HG02938 (cell line): ENCODE data around the gene MT3.

ENCODE experiments used
- ATAC-seq: cut with Tn5 transposase; IDR thresholded peaks from one replicate; pipeline ENCODE4 v1.9.1; 2021; ENCODE audit warnings: mild to moderate bottlenecking, moderate library complexity; ENCODE audit not compliant: unreplicated experiment

MT3 gene

DNA sequence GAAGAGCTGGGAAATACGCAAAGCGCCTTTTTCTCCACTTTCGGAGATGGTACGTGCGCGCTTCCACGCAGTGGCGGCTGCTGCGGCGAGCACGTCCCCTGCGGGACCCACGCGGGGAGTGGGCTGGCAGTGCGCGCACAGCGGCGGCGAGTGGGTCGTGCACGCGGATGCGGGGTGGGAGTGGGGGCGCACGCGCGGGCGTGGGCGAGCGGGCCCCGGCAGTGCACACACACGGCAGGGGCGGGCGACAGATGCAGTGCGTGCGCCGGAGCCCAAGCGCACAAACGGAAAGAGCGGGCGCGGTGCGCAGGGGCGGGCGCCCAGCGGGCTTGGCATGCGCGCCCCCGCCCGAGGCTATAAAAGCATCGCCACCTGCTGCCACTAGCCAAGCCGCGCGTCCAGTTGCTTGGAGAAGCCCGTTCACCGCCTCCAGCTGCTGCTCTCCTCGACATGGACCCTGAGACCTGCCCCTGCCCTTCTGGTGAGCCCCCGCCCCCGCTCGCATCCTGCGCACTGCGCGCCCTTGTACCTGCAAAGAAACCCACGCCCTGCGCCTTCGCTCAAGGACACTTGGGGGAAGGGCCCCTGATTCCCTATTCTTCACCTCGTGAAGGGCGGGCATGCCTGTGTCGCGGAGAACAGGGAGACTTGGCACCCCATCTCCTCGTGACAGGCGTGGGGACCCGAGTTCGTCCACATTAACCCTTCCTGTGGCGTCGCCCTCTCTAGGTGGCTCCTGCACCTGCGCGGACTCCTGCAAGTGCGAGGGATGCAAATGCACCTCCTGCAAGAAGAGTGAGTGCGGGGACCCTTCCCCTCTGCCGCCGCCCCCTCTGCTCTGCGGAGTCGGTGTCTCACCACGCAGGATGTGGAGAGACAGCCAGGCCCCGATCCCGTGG, at the start of gene MT3:
MT3 (plus strand) TSS at position 388 of the 899 bp plus-strand sequence; CDS start at position 451, 63 bp downstream.
- ATAC-seq: no peak

DNA sequence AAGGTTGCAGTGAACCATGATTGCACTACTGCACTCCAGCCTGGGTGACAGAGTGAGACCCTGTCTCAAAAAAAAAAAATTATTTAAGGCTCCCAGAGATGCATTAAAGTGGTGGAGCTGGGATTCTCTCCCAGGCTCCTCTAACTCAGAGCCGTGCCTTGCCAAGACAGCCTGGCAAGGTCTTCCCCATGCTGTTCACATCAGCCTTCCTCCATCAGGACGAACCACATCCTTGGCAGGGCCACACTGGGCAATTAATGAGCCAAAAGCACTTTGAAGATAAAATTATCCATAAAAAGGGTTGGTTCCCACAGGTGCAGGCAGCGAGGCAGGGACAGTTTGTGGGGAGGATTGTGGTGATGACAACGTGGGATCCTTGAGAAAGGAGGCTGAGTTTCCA, 49.7 kb upstream of the MT3 start:
- ATAC-seq: no peak

DNA sequence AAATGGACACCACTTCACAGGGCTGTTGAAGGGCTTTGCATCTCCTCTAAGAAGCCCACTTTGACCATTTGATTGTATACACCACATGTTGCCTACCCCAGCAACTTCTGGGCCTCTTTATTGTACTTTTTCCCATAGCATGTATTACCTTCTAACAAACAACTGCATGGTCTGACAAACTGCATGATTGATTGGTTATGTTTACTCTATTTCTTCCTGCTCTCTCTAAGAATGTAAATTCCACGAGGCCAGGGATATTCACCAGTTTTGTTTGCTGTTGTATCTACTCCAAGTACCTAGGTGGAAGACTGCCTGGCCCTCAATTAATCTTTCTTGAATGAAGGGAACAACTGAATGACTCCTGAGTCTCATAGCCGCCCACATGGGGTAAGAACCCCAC, 47.3 kb upstream of the MT3 start:
- no peak for ATAC-seq

DNA sequence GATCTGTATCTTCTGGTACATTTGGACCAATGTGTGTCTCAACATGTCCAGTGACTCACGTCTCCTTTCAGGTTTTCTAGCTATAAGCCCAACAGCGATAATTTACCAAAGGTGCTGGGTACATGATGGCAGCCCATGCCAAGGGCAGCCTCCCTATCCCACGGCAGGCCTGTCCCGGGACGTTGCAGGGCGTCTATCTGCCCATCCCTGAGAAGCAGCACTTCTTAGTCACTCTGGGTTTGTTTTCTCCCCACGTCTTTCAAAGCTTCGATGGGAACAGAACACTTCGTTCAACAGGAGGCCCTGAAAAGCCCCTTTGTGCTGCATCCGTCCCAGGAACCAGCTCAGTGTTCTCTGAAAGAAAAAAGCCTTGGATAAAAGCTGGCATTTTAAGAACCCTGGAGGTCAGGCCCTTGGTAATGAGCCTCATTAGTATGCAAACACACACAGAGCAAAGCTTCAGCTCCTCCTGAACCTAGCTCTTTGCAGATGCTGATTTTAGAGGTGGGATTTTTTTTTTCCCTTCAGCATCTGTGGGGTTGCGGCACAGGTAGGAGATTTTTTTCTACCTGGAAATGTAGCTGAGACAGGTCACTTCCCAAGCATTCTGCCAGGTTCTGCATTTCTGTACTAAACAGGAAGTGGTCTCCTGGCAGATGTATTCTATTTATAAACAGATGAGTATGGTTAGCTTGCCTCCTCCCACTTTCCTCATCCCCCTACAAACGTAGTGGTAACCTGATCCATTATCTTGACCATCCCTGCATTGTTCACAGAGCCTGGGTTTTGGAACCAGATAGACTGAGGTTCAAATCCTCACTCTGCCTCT, 42.0 kb upstream of the MT3 start:
- no peak for ATAC-seq

DNA sequence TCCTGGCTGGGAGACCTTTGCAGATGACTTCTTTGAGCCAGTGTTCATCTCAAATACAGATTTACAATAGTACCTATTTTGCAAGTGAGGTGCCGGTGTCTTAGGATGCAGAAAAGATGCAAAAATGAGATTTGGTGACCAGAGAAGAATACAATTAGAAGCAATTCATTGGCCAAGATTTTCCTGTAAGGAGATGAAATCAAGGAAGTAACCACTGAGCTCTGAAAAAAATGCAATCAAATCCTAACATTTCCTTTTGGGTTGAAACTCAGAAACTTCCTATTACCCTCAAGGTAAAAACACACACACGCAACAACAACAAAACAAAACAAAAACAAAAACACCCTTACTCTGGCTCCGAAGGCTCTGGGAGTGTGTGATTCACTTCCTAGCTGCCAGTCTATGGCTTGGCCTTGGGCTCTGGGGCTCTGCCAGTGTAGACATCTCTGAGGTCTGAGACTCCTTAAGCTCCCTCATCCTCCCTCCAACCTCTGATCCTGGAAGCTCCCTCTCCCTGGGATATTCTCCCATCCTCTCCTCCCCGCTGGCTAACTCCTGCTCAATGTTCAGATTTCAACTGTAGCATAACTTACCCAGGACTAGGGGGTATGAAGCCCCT, 41.3 kb upstream of the MT3 start:
- ATAC-seq: no peak

DNA sequence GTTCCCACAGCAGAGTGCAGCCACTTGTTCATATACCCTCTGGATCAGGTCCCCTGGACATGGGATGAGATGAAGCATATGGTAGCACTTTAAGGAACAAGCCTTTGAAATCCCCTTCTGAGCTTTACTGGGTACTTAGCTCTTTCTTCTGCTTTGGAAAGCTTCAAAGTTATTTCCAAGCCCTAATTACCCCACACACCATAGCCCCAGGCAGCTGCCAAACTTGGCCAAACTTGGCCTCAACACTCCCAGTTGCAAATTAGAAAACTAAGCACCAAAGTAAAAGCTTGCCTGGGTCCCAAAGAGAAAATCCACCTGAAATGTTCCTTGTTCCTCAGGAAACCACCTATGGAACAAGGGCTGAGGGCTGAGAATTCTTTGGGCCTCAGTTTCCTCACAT, 40.2 kb upstream of the MT3 start:
- no peak for ATAC-seq

DNA sequence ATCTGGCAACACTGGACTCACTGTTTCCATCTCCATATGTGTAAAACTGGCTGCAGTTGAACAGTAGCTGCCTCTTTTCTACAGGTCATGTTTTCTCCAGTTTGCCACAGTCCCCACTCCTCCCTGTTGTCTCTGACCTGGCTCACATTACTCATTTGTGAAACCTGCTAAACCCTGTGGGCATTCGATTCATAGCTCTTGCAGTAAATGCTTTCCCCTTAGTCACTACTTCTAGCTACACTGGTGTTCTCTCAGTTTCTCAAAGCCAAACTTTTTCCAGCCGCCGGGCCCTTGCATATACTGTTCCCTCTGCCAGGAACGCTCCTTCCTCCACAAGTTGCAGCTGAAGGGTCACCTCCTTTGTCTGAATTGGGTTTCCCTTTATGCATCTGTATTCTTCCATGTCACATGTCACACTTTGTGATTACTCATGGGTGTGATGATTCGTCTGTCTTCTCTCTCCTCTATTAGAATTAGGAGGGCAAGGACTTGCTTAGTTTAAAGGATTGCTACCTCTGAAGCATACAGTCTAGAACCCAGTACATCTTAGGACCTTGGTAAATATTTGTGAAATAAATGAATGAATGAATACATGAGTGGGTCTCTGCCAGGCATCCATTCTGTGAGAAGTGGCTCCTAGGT, 39.5 kb upstream of the MT3 start:
- ATAC-seq: no peak

DNA sequence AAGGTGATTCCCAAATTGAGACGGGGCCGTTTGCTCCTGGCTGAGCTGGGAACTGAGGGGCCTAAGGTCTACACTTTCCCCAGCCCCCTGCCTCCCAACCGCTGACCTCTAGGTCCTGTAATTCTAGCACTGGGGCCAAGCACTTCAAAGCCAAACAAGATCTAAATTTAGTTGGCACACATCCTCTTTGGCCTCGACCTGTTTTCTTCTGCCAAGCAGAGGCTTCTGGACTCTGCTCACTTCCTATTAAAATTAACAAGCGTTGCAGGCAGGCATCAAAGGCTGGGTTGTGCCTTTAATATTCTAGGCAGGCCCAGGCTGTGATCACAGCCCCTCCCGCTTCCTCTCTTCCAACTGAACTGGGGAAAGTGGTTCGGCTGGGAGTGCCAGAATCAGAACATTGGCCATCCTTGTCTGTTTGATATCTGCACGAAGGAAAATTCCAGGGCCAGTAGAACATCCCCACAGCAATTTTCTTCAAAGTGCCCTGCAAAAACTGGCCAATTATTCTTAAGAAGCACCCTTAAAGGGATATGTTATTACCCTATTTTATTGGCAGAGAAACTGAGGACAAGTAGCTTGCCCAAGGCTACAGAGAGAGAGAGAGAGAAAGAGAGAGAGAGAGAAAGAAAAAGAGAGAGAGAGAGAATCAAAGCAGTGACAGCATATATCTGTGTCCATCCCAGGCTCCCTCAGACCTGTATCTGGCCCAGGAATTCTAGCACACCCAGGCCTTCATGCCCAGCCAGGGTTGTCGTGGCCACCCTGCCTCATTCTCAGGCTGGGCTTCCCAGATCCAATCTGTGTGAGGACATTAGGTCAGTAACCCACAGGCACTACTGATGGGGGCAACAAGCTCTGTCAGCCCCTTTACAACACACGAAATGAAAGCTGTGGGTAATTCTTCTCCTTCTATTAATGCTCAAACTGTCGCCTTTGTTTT, 37.3 kb upstream of the MT3 start:
- ATAC-seq: no peak

DNA sequence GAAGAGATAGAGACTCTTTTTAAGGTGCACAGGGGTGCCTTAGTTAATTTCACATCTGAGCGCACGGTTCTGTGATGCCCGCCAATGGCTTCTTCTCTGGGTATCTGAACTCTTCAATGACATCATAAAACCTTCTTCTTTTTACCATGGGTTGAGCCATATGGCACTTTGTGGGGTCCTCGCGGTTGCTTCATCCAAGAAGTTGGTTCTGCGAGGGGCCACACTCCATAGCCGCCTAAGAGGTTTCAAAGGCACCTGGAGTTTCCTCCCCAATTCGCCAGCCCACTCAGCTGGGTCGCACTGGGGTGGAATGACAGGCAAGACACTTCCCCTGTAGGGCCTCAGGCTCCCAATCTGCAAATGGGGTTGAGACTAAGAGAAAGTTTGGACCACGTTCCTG, 34.9 kb upstream of the MT3 start:
- ATAC-seq: no peak

DNA sequence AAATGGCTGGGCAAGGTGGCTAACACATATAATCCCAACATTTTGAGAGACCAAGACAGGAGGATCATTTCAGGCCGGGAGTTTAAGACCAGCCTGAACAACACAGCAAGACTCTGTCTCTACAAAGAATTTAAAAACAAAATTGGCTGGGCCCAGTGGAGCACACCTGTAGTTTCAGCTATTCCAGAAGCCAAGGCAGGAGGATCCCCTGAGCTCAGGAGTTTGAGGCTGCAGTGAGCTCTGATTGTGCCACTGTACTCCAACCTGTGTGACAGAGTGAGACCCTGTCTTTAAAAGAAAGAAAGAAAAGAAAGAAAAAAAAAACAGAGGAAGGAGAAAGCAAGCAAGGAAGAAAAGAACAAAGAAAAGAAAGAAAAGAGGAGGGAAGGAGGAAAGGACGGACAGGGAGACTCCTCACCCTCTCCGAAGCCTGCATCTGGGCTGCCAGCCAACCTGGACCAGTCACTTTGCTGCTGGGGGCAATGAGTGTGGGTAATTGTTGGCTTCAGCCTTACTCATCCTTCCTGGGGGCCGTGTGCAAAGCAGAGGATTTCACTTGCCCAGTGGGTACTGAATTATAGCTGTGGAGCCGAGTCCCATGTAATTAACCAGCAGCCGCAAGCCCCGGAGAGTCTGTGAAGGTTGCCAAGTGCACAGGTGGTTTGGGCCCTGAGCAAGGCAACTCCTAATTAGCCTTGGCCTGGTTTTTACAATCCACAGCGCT, 31.1 kb upstream of the MT3 start:
- ATAC-seq: no peak

DNA sequence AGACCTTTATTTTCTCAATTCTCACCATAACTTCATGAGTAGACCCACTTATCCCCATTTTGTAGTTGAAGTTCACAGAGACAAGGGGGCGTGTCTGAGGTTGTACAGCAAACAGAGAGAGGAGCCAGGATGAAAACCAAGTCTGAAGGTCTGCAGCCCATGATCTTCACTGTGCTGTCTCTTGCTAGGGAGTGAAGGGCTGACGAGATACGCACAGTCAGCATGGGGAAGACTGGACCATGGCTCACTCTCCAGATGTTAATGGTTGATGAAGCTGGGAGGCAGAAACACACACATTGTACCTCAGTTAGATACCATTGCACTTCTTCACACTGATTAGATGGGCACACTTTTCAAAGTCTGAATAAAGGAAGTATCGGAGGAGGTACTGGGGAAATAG, 30.2 kb upstream of the MT3 start:
- ATAC-seq: no peak

DNA sequence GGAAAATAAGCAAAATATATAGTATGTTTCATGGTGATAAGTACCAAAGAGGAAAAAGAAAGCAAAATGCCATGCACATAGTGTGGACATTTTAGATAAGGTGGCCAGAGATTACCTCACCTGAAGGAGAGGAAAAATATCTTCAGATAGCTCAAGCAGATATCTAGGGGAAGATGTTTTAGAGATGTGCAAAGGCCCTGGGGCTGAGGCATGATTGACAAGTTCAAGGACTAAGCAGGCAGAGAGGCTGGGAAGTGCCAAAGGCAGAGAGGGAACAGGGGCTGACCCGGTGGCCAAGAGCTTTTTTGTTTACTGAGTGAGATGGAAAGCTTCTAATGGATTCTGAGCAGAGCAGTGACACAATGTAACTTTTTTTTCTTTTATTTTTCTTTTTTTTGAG, 28.9 kb upstream of the MT3 start:
- ATAC-seq: no peak

DNA sequence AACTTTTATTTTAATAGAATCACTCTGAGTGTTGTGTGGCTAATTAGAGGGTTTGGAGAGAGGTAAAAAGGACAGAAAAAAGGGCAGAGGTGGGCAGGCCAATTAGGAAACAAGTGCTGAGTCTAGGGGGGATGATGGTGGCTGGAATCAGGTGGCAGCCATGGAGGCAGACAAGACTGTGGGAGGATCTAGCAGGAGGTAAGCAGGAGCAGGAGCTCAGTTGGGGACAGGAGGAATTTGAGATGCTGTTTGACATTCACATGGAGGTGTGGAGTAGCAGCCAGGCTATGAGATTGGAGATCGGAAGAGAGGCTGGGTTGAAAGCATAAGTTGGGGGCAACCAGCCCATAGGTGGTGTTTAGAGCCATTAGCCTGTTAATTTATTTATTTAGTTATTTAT, 28.2 kb upstream of the MT3 start:
- ATAC-seq: no peak

DNA sequence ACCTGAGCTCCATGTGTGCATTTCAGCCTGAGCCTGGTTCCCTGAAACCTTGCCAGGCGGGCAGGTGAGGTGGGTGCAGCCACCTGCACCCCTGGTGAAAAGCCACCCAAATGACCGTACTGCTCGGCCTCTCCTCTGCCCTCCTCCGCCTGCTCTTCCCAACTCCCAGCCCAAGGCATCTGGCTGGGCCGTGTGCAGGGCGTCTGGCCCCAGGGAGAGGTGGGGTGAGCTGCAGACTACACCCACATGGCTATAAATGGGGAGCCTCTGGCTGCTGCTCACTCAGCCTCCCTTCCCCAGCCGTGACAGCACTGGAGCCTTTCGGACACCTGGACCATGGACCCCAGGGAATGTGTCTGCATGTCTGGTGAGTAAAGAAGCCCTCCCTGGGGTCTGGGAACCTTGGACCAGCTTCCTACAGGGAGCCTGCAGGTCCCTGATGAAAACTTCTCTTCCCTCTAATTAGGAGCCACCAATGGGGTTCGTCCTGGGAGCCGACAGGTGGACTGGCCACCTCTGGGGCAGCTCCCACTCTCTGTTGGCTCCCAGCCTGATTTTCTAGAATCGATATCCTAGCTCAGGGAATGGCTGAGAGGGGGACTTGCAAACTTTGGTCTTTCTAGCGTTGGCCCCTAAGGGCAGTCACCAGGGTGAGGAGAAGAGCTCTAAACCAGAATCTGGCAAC, 24.4 kb upstream of the MT3 start, which contains the start of gene MT4:
MT4 (plus strand) TSS at position 281 of the 685 bp plus-strand sequence; CDS start at position 337, 56 bp downstream.
- ATAC-seq: no peak

DNA sequence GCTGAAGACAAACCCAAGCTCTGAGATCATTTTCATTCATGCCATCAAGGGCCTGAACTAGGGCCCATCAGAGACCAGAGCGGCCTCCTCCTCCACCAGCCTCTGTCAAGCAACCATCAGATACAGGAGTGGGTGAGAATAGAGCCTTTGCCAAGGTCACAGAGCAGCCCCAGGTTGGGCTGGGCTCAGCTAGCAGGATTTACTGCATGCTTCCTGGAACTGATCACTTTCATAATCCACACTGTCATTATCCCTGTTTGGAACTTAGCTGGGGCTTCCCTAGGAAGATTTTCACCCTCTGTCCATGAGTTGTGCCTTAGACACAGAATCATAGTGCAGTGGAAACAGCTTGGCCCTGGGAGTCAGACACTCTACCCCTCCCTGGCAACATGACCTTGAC, 19.4 kb upstream of the MT3 start:
- no peak for ATAC-seq

DNA sequence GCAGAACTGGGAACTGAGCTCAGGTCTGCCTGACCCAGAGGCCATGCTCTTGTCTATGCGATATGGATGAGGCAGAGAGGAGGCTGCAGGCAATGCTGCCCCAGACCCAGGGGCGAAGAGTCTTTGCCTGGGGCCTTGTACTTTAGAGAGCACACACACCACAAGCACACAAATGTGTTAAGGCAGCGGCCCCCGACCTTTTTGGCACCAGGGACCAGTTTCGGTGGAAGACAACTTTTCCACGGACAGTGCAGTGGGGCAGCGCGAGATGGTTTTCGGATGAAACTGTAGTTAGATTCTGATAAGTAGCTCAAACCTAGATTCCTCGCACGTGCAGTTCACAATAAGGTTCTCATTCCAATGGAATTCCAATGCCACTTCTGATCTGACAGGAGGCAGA, 17.8 kb upstream of the MT3 start:
- no peak for ATAC-seq

DNA sequence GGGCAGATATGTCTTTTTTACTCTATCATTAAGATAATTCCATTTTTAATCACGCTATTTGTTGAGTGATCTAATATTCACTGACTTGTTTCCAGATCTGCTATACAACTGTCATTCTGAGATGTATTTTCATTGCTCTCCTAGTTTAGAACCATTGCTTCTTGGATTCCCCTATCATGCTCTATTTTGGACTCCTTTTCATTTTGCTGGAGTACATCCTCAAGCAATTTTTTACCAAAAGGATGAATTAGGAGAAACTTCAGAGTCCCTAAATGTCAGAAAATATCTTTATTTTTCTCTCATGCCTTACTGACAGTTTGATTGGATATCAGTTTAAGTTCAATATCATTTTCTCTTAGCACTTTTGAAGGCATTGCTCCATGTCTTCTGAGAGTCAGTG, 14.7 kb upstream of the MT3 start:
- ATAC-seq: no peak

DNA sequence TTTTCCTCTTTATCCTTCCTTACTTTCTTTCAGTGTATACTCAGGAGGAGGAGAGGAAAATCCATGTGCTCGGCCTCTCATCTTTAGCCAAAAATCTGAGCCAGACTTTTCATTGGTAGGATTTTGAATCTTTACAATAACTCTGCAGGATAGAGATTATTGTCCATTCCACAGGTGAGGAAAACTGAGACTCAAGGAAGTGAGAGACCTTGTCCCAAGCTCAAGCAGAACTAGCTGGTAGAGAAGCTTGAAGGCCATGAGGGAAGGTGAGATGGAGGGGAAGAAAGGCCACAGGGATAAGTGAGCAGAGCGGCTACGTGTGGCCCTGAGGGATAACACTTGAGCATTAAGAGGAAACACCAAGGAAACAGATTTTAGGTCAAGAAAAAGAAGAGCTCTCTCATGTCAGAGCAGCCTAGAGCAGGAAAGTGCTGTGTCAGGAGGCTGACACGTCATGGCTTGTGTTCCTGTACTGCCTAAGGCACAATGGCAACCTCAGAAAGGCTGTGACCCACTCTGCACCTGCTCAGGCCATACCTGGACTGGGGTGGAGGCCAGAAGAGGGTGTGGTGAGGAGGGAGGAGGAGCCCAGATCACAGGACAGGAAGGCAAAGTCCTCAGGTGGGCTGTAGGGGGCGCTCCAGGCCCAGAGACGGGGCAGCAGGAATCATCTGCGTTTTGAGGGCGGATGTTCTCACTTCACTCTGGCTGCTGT, 12.6 kb upstream of the MT3 start:
- ATAC-seq: peak; percentile 88
